ENCODE results near the gene IGLL5.

IGLL5 gene

DNA sequence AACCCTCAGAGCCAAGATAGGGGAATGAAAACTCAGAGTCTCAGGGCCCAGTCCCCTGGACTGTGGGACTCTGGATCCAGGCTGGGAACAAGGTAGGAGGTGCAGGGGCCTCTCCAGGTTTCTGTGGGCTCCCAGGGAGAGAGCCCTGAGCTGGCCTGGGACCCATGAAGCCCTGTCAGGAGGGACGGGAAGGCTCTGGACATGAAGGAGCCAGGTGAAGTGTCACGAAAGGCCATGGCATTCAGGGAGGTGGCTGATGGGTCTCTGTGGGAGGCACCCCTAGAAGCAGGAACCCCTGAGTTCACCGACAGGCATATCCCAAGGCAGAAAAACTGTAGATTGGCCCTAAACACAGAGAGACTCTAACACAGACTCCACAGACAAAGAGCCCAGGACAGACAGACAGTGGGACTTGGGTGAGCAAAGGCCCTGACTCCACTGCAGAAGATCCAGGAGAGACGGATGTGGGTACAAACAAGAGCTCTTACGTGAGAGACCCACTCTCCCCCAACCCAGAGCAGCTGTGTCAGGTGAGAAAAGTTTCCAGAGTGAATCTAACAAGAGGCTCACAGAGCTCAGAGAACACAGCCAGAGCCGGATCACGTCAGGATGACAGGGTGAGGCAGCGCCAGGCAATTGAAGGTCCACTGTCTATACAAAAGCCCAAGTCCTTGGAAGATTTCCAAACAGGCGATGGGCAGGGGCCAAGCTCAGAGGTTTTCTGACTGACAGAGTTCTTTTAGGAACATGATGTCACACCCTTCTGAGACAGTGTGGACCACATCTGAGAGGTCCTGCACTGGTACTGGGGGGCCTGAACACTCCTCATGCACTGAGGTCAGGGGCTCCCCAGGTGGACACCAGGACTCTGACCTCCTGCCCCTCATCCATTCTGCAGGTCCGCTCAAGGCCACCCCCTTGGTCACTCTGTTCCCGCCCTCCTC is 27.4 kb downstream of the IGLL5 start:
- Histone ChIP-seq H3K27ac (ENCODE audit: low read depth, low read length) (no peak overlapping the region), H3K36me3 (ENCODE audit: control insufficient read depth in 1 of 2, insufficient read depth in 2 of 2, low read length in 2 of 2) (no peaks in the 10 kb centered on the region), H3K4me2 (ENCODE audit: low read length) (no peak overlapping the region), H3K79me2 (ENCODE audit: control insufficient read depth, insufficient read depth, low read length, poor library complexity) (no peaks in the 10 kb centered on the region), H3K79me1 (ENCODE audit: low read length) (no peaks in the 10 kb centered on the region), H3K4ac (ENCODE audit: low read depth, low read length) (no peak overlapping the region), H2BK120ac (ENCODE audit: insufficient read depth, low read length, poor library complexity) (no peak overlapping the region), H2AK5ac (ENCODE audit: low read length) (no peak overlapping the region), H2BK5ac (ENCODE audit: low read depth, low read length, poor library complexity) (no peak overlapping the region), H4K91ac (ENCODE audit: low read depth, low read length) (no peak overlapping the region), H3K23ac (ENCODE audit: low read length) (no peak overlapping the region), H3K4me3 (ENCODE audit: low read depth, low read length) (no peak overlapping the region), H3K9me3 (ENCODE audit: insufficient read depth, low read depth, low read length) (peaks cover 36% of the 10 kb centered on the region), H3K14ac (ENCODE audit: low read length) (no peak overlapping the region), H3K9ac (ENCODE audit: low read length) (no peak overlapping the region), H3K27me3 (ENCODE audit: insufficient read depth, low read length) (no peaks in the 10 kb centered on the region), H2BK12ac (ENCODE audit: low read length) (no peak overlapping the region), H4K12ac (ENCODE audit: low read depth, low read length) (no peak overlapping the region), H4K8ac (ENCODE audit: low read depth, low read length) (no peak overlapping the region), H3K18ac (ENCODE audit: low read length) (no peak overlapping the region), H2AFZ (ENCODE audit: insufficient read depth, low read length, poor library complexity) (no peak overlapping the region), H3K4me1 (ENCODE audit: control insufficient read depth in 1 of 2, insufficient read depth in 2 of 2, low read length in 2 of 2) (no peaks in the 10 kb centered on the region)
- WGBS (ENCODE audit: extremely low coverage, insufficient coverage, insufficient read length): no CpG with 5 or more reads among the region's 11 CpGs
- no peak for DNase-seq

DNA sequence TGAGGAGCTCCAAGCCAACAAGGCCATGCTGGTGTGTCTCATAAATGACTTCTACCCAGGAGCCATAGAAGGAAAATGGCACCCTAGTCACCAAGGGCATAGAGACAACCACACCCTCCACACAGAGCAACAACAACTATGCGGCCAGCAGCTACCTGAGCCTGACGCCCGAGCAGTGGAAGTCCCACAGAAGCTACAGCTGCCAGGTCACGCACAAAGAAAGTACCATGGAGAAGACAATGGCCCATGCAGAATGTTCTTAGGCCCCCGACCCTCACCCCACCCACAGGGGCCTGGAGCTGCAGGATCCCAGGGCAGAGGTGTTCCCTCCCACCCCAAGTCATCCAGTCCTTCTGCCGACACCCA is 28.0 kb downstream of the IGLL5 start:
- no peak overlapping the region for H3K4ac ChIP-seq (ENCODE audit: low read depth, low read length)
- H3K79me1 ChIP-seq (ENCODE audit: low read length): no peaks in the 10 kb centered on the region
- H3K4me3 ChIP-seq (ENCODE audit: low read depth, low read length): no peak overlapping the region
- no peaks in the 10 kb centered on the region for H3K27me3 ChIP-seq (ENCODE audit: insufficient read depth, low read length)
- DNase-seq: no peak
- no peak overlapping the region for H3K18ac ChIP-seq (ENCODE audit: low read length)
- H3K23ac ChIP-seq (ENCODE audit: low read length): no peak overlapping the region
- no CpG with 5 or more reads among the region's 6 CpGs for WGBS (ENCODE audit: extremely low coverage, insufficient coverage, insufficient read length)
- no peaks in the 10 kb centered on the region for H3K4me1 ChIP-seq (ENCODE audit: control insufficient read depth in 1 of 2, insufficient read depth in 2 of 2, low read length in 2 of 2)
- no peak overlapping the region for H2BK5ac ChIP-seq (ENCODE audit: low read depth, low read length, poor library complexity)
- no peak overlapping the region for H4K8ac ChIP-seq (ENCODE audit: low read depth, low read length)
- H3K4me2 ChIP-seq (ENCODE audit: low read length): no peak overlapping the region
- no peak overlapping the region for H3K9ac ChIP-seq (ENCODE audit: low read length)
- no peak overlapping the region for H2AFZ ChIP-seq (ENCODE audit: insufficient read depth, low read length, poor library complexity)
- no peak overlapping the region for H2BK120ac ChIP-seq (ENCODE audit: insufficient read depth, low read length, poor library complexity)
- H4K12ac ChIP-seq (ENCODE audit: low read depth, low read length): no peak overlapping the region
- H4K91ac ChIP-seq (ENCODE audit: low read depth, low read length): no peak overlapping the region
- no peak overlapping the region for H2BK12ac ChIP-seq (ENCODE audit: low read length)
- no peak overlapping the region for H3K14ac ChIP-seq (ENCODE audit: low read length)
- H3K9me3 ChIP-seq (ENCODE audit: insufficient read depth, low read depth, low read length): peaks cover 32% of the 10 kb centered on the region
- H2AK5ac ChIP-seq (ENCODE audit: low read length): no peak overlapping the region
- no peaks in the 10 kb centered on the region for H3K79me2 ChIP-seq (ENCODE audit: control insufficient read depth, insufficient read depth, low read length, poor library complexity)
- H3K27ac ChIP-seq (ENCODE audit: low read depth, low read length): no peak overlapping the region
- H3K36me3 ChIP-seq (ENCODE audit: control insufficient read depth in 1 of 2, insufficient read depth in 2 of 2, low read length in 2 of 2): no peaks in the 10 kb centered on the region

DNA sequence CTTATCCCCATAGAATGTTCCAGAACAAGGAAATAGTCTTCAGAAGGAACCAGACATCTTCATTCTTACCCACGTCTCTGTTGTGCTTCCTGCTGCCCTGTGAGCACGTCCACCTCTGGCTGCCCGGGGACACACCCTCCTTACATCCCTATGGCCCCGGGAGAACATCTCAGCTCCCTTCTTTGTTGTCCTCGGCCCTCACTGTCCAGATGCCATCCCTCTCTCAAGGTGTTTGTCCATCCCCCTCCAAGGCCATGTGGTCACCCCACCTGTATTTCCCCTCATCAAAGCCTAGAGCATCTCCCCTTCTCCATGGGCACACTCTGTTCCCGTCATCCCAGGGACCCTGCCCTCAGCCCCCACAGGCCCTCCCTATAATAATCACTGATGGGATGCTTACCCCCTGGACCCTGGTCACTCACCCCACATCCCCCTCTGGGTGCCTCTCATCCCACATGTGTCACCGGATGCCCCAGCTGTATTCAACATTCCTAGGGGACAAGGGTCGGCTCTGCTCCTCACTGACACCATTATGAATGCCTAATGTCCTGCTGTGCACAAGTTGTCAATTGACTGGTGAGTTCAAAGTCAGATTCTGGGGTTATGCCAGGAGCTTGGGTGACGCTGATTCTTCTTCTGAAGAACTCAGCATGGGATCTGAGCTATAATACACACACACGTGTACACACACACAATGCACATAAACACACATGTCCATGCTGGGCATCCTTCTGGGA is 28.8 kb downstream of the IGLL5 start:
- Histone ChIP-seq H2AFZ (ENCODE audit: insufficient read depth, low read length, poor library complexity) (no peak overlapping the region), H2AK5ac (ENCODE audit: low read length) (no peak overlapping the region), H3K9ac (ENCODE audit: low read length) (no peak overlapping the region), H3K27me3 (ENCODE audit: insufficient read depth, low read length) (no peaks in the 10 kb centered on the region), H3K4me1 (ENCODE audit: control insufficient read depth in 1 of 2, insufficient read depth in 2 of 2, low read length in 2 of 2) (no peaks in the 10 kb centered on the region), H3K27ac (ENCODE audit: low read depth, low read length) (no peak overlapping the region), H3K4me2 (ENCODE audit: low read length) (no peak overlapping the region), H2BK120ac (ENCODE audit: insufficient read depth, low read length, poor library complexity) (no peak overlapping the region), H3K4ac (ENCODE audit: low read depth, low read length) (no peak overlapping the region), H3K23ac (ENCODE audit: low read length) (no peak overlapping the region), H2BK12ac (ENCODE audit: low read length) (no peak overlapping the region), H2BK5ac (ENCODE audit: low read depth, low read length, poor library complexity) (no peak overlapping the region), H4K8ac (ENCODE audit: low read depth, low read length) (no peak overlapping the region), H4K91ac (ENCODE audit: low read depth, low read length) (no peak overlapping the region), H3K4me3 (ENCODE audit: low read depth, low read length) (no peak overlapping the region), H3K14ac (ENCODE audit: low read length) (no peak overlapping the region), H3K9me3 (ENCODE audit: insufficient read depth, low read depth, low read length) (peaks cover 28% of the 10 kb centered on the region), H3K36me3 (ENCODE audit: control insufficient read depth in 1 of 2, insufficient read depth in 2 of 2, low read length in 2 of 2) (no peaks in the 10 kb centered on the region), H3K18ac (ENCODE audit: low read length) (no peak overlapping the region), H3K79me1 (ENCODE audit: low read length) (no peaks in the 10 kb centered on the region), H3K79me2 (ENCODE audit: control insufficient read depth, insufficient read depth, low read length, poor library complexity) (no peaks in the 10 kb centered on the region), H4K12ac (ENCODE audit: low read depth, low read length) (no peak overlapping the region)
- no CpG with 5 or more reads among the region's 10 CpGs for WGBS (ENCODE audit: extremely low coverage, insufficient coverage, insufficient read length)
- DNase-seq: no peak

DNA sequence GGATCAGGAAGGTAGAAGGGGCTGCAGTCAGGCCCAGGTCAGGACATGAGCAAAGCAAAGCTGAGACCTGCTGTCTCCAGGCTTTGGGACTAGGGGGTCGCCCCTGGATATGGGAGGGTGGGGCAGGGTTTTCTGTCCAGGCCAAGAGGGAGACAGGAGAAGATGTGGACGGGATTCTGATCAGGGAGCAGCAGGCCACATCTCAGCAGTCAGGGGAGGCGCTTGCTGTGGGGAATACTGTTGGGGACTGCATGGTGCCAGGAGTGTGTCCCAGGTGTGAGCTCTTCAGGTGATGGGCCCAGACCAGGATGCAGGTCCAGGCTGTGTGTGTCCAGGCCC is 29.3 kb downstream of the IGLL5 start:
- Histone ChIP-seq H3K4ac (ENCODE audit: low read depth, low read length) (no peak overlapping the region), H2AK5ac (ENCODE audit: low read length) (no peak overlapping the region), H3K4me2 (ENCODE audit: low read length) (no peak overlapping the region), H3K27ac (ENCODE audit: low read depth, low read length) (no peak overlapping the region), H3K23ac (ENCODE audit: low read length) (no peak overlapping the region), H4K8ac (ENCODE audit: low read depth, low read length) (no peak overlapping the region), H3K14ac (ENCODE audit: low read length) (no peak overlapping the region), H3K79me1 (ENCODE audit: low read length) (no peaks in the 10 kb centered on the region), H3K79me2 (ENCODE audit: control insufficient read depth, insufficient read depth, low read length, poor library complexity) (no peaks in the 10 kb centered on the region), H3K27me3 (ENCODE audit: insufficient read depth, low read length) (no peaks in the 10 kb centered on the region), H3K18ac (ENCODE audit: low read length) (no peak overlapping the region), H2BK5ac (ENCODE audit: low read depth, low read length, poor library complexity) (no peak overlapping the region), H2AFZ (ENCODE audit: insufficient read depth, low read length, poor library complexity) (no peak overlapping the region), H2BK120ac (ENCODE audit: insufficient read depth, low read length, poor library complexity) (no peak overlapping the region), H3K9me3 (ENCODE audit: insufficient read depth, low read depth, low read length) (peaks cover 25% of the 10 kb centered on the region), H3K36me3 (ENCODE audit: control insufficient read depth in 1 of 2, insufficient read depth in 2 of 2, low read length in 2 of 2) (no peaks in the 10 kb centered on the region), H4K12ac (ENCODE audit: low read depth, low read length) (no peak overlapping the region), H4K91ac (ENCODE audit: low read depth, low read length) (no peak overlapping the region), H2BK12ac (ENCODE audit: low read length) (no peak overlapping the region), H3K9ac (ENCODE audit: low read length) (no peak overlapping the region), H3K4me3 (ENCODE audit: low read depth, low read length) (no peak overlapping the region), H3K4me1 (ENCODE audit: control insufficient read depth in 1 of 2, insufficient read depth in 2 of 2, low read length in 2 of 2) (no peaks in the 10 kb centered on the region)
- WGBS (ENCODE audit: extremely low coverage, insufficient coverage, insufficient read length): no CpG with 5 or more reads among the region's 3 CpGs
- DNase-seq: no peak

All from trophoblast cell (in vitro differentiated cells and primary cell).